ENCODE data around the gene ATP6AP1.

GRCh38 chrX:154383359-154384283 lies 44.9 kb upstream of the ATP6AP1 start:
- TF ChIP-seq CTCF (IDR thresholded peaks at IDR 0.05), result no peak
- no peak for TF ChIP-seq POLR2A (IDR thresholded peaks at IDR 0.05)

Data from heart left ventricle (tissue), 13 donors.